ENCODE data around the gene LAMB2. TPM values are rescaled to one million over a fixed set of nuclear protein-coding genes. Genes with fewer than 3 reads are reported as not detected.

Gene LAMB2
- total RNA-seq, 1 experiment from 2014 or later: 118 TPM

DNA sequence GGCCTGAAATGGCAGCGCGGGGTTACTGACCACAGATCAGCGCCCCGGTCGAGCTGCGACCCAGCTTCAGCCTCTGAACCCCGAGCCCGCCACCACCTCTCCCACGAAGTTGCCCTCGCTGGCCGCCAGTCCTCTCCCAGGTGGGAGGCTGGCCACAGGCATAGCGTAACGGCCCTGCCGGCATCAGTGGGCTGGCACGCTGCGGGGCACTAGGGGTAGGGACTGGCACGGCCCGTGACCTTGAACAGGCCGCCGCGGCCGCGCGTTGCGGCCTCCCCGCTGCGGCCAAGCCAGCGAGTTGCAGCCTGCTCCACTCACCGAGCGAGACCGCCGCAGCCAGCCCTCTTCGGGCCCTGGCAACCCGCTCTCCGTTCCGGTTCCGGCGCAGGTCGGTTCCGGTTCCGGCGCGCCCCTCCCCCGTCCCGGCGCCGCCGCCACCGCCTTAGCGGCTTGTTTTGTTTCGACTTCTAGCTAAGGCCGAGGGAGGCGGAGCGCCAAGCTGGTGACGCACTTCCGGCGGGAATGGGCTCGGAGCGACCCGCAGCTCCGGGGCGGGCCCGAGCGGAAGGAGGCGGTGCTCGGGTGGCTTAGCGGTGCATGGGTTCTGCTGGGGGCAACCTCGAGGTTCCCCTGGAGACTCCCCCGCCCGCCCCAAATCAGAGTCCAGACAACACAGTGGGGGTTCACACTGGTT lies 12.3 kb downstream of the LAMB2 start, which contains the start of gene USP19 (continued):
- TF ChIP-seq PRRX2 (CRISPR knock-in tag; IDR thresholded peaks at IDR 0.05) (no peak), ATF6 (CRISPR knock-in tag; IDR thresholded peaks at IDR 0.05) (no peak), ZNF317 (CRISPR knock-in tag; IDR thresholded peaks at IDR 0.05; ENCODE audit: borderline replicate concordance, low read depth) (no peak), ZNF671 (CRISPR knock-in tag; IDR thresholded peaks at IDR 0.05) (no peak), TEAD4 (CRISPR knock-in tag; IDR thresholded peaks at IDR 0.05) (no peak), TEAD1 (CRISPR knock-in tag; IDR thresholded peaks at IDR 0.05) (peak; percentile 89; the same call in 1 of the 2 replicates), AR (CRISPR knock-in tag; IDR thresholded peaks at IDR 0.05) (no peak), ESRRA (CRISPR knock-in tag; IDR thresholded peaks at IDR 0.05; ENCODE audit: borderline replicate concordance) (peak; percentile 39; the same call in 1 of the 2 replicates), ZBTB21 (CRISPR knock-in tag; IDR thresholded peaks at IDR 0.05; ENCODE audit: borderline replicate concordance) (no peak), SMAD3 (CRISPR knock-in tag; IDR thresholded peaks at IDR 0.05; ENCODE audit: borderline replicate concordance) (0 out of 2 replicates have a peak, but pooled peaks have one; percentile 23), FOXP1 (CRISPR knock-in tag; IDR thresholded peaks at IDR 0.05; ENCODE audit: borderline replicate concordance) (peak; percentile 88; the same call in 1 of the 2 replicates), NR2C2 (CRISPR knock-in tag; IDR thresholded peaks at IDR 0.05) (no peak), MLX (CRISPR knock-in tag; IDR thresholded peaks at IDR 0.05) (no peak), NFATC4 (CRISPR knock-in tag; IDR thresholded peaks at IDR 0.05) (no peak), IRF2 (CRISPR knock-in tag; IDR thresholded peaks at IDR 0.05; ENCODE audit: borderline replicate concordance, low read depth) (no peak), ZNF138 (CRISPR knock-in tag; conservative IDR thresholded peaks at IDR 0.05) (peak; percentile 73; the same call in 1 of the 2 replicates), SMAD4 (CRISPR knock-in tag; IDR thresholded peaks at IDR 0.05) (no peak), TP53 (CRISPR knock-in tag; IDR thresholded peaks at IDR 0.05) (peak; percentile 71; the same call in 1 of the 2 replicates), GTF2I (CRISPR knock-in tag; conservative IDR thresholded peaks at IDR 0.05) (no peak), JAZF1 (CRISPR knock-in tag; IDR thresholded peaks at IDR 0.05) (no peak), GABPB1 (CRISPR knock-in tag; IDR thresholded peaks at IDR 0.05) (peak; percentile 81; the same call in 1 of the 2 replicates), ZNF232 (CRISPR knock-in tag; IDR thresholded peaks at IDR 0.05) (peak; percentile 42; the same call in 1 of the 2 replicates)
- TF ChIP-seq, protein P1, sequence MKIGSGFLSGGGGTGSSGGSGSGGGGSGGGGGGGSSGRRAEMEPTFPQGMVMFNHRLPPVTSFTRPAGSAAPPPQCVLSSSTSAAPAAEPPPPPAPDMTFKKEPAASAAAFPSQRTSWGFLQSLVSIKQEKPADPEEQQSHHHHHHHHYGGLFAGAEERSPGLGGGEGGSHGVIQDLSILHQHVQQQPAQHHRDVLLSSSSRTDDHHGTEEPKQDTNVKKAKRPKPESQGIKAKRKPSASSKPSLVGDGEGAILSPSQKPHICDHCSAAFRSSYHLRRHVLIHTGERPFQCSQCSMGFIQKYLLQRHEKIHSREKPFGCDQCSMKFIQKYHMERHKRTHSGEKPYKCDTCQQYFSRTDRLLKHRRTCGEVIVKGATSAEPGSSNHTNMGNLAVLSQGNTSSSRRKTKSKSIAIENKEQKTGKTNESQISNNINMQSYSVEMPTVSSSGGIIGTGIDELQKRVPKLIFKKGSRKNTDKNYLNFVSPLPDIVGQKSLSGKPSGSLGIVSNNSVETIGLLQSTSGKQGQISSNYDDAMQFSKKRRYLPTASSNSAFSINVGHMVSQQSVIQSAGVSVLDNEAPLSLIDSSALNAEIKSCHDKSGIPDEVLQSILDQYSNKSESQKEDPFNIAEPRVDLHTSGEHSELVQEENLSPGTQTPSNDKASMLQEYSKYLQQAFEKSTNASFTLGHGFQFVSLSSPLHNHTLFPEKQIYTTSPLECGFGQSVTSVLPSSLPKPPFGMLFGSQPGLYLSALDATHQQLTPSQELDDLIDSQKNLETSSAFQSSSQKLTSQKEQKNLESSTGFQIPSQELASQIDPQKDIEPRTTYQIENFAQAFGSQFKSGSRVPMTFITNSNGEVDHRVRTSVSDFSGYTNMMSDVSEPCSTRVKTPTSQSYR (CRISPR knock-in tag; IDR thresholded peaks at IDR 0.05): no peak
- TF ChIP-seq, protein P2, sequence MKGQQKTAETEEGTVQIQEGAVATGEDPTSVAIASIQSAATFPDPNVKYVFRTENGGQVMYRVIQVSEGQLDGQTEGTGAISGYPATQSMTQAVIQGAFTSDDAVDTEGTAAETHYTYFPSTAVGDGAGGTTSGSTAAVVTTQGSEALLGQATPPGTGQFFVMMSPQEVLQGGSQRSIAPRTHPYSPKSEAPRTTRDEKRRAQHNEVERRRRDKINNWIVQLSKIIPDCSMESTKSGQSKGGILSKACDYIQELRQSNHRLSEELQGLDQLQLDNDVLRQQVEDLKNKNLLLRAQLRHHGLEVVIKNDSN (CRISPR knock-in tag; IDR thresholded peaks at IDR 0.05): 0 out of 2 replicates have a peak, but pooled peaks have one; percentile 33
- TF ChIP-seq, protein P3, sequence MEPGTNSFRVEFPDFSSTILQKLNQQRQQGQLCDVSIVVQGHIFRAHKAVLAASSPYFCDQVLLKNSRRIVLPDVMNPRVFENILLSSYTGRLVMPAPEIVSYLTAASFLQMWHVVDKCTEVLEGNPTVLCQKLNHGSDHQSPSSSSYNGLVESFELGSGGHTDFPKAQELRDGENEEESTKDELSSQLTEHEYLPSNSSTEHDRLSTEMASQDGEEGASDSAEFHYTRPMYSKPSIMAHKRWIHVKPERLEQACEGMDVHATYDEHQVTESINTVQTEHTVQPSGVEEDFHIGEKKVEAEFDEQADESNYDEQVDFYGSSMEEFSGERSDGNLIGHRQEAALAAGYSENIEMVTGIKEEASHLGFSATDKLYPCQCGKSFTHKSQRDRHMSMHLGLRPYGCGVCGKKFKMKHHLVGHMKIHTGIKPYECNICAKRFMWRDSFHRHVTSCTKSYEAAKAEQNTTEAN (CRISPR knock-in tag; IDR thresholded peaks at IDR 0.05): 0 out of 2 replicates have a peak, but pooled peaks have one; percentile 49
- TF ChIP-seq, protein P4, sequence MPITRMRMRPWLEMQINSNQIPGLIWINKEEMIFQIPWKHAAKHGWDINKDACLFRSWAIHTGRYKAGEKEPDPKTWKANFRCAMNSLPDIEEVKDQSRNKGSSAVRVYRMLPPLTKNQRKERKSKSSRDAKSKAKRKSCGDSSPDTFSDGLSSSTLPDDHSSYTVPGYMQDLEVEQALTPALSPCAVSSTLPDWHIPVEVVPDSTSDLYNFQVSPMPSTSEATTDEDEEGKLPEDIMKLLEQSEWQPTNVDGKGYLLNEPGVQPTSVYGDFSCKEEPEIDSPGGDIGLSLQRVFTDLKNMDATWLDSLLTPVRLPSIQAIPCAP (CRISPR knock-in tag; IDR thresholded peaks at IDR 0.05): peak; percentile 64; the same call in 1 of the 2 replicates
- TF ChIP-seq, protein P5, sequence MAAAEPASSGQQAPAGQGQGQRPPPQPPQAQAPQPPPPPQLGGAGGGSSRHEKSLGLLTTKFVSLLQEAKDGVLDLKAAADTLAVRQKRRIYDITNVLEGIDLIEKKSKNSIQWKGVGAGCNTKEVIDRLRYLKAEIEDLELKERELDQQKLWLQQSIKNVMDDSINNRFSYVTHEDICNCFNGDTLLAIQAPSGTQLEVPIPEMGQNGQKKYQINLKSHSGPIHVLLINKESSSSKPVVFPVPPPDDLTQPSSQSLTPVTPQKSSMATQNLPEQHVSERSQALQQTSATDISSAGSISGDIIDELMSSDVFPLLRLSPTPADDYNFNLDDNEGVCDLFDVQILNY (CRISPR knock-in tag; IDR thresholded peaks at IDR 0.05): peak; percentile 75
